ENCODE measurements around the gene KCTD16.

- TF ChIP-seq POLR2AphosphoS5 (IDR thresholded peaks at IDR 0.05) (no peak), POLR2A (IDR thresholded peaks at IDR 0.05) (no peak)
Measured at GRCh38 chr5:144370273-144370672, 199.6 kb downstream of the KCTD16 start.
